Gastroesophageal sphincter (tissue), 4 donors: ENCODE data around the gene ENTPD3. TPM values are rescaled to one million over a fixed set of nuclear protein-coding genes. Genes with fewer than 3 reads are reported as not detected.

Experiments
- ATAC-seq: fragments of 150-250 bp; one replicate; pipeline ENCODE4 v1.9.1; 2016; ENCODE audit warnings: mild to moderate bottlenecking, moderate library complexity
- H3K27ac ChIP-seq, 4 donors: fragments of 200-600 bp; sonication (generic) in 3 of 4; 1 replicate in 3 of 4; 2 replicates in 1 of 4; pipeline ENCODE4 v1.5.1; 2016 to 2019
- H3K27me3 ChIP-seq: fragments of 200-600 bp; sonication (generic); one replicate; pipeline ENCODE4 v1.5.1; 2019
- H3K36me3 ChIP-seq, 2 donors: fragments of 200-600 bp; sonication (generic); one replicate each; pipeline ENCODE4 v1.5.1; 2019; ENCODE audit warnings: control low read depth in 1 of 2
- H3K4me1 ChIP-seq, 3 donors: fragments of 200-600 bp; sonication (generic); 1 replicate in 2 of 3; 2 replicates in 1 of 3; pipeline ENCODE4 v1.5.1; 2016 to 2019; ENCODE audit warnings: control low read depth in 2 of 3
- H3K4me3 ChIP-seq, 2 donors: fragments of 200-600 bp; sonication (generic); one replicate each; pipeline ENCODE4 v1.5.1; 2019; ENCODE audit warnings: mild to moderate bottlenecking in 1 of 2, moderate library complexity in 1 of 2
- H3K9me3 ChIP-seq, 3 donors: fragments of 200-600 bp; sonication (generic); one replicate each; pipeline ENCODE4 v1.5.1; 2017 to 2019; ENCODE audit warnings: control low read depth in 2 of 3
- CTCF ChIP-seq, 4 experiments: fragments of 200-600 bp in 2 of 4; fragments of 450-650 bp in 2 of 4; sonication (generic) in 1 of 4; IDR thresholded peaks; one replicate each; pipeline ENCODE4 v1.5.1; 2017 to 2019; ENCODE audit warnings: antibody characterized with exemption in 4 of 4, mild to moderate bottlenecking in 2 of 4, moderate library complexity in 2 of 4
- EP300 ChIP-seq: sonication (generic); formaldehyde crosslinking; IDR thresholded peaks from one replicate; pipeline ENCODE4 v1.6.1; 2017; ENCODE audit warnings: antibody characterized with exemption, mild to moderate bottlenecking
- POLR2A ChIP-seq, 2 donors: fragments of 450-650 bp; IDR thresholded peaks; one replicate each; pipeline ENCODE4 v1.6.1; 2017; ENCODE audit warnings: antibody characterized with exemption in 2 of 2, mild to moderate bottlenecking in 2 of 2, moderate library complexity in 1 of 2
- POLR2AphosphoS5 ChIP-seq: sonication (generic); formaldehyde crosslinking; IDR thresholded peaks from one replicate; pipeline ENCODE4 v1.6.1; 2017; ENCODE audit warnings: antibody characterized with exemption
- WGBS, 2 donors: methylation state at CpG; one replicate each; pipeline ENCODE4 v1.1.5; 2018; ENCODE audit warnings: low coverage in 1 of 2; 5-methylcytosine and 5-hydroxymethylcytosine counted together
- total RNA-seq, 4 donors: library from RNA; depleted of rRNA; stranded (reverse); fragments of >200 nt; gene quantifications; one replicate each; pipeline ENCODE4 v1.1.0, GENCODE V29; 2016

Gene ENTPD3
- total RNA-seq, 4 donors from 2014 or later = 0.58 to 3.3 (median 1.9) TPM; not detected in 1

GRCh38 chr3:40350529-40350928, 36.5 kb upstream of the ENTPD3 start:
- Histone ChIP-seq H3K27ac (no peak overlapping the region), H3K27me3 (no peaks in the 10 kb centered on the region), H3K9me3 (no peaks in the 10 kb centered on the region), H3K4me1 (no peaks in the 10 kb centered on the region), H3K36me3 (no peaks in the 10 kb centered on the region), H3K4me3 (no peak overlapping the region)
- no peak for ATAC-seq
- TF ChIP-seq CTCF (IDR thresholded peaks at IDR 0.05) (no peak), POLR2A (IDR thresholded peaks at IDR 0.05) (no peak), POLR2AphosphoS5 (no peak), EP300 (no peak)

GRCh38 chr3:40355410-40355809, 31.6 kb upstream of the ENTPD3 start:
- no peak overlapping the region for H3K27ac ChIP-seq
- ATAC-seq = no peak
- no peak overlapping the region for H3K4me3 ChIP-seq
- no peaks in the 10 kb centered on the region for H3K9me3 ChIP-seq
- TF ChIP-seq EP300 (no peak), POLR2A (IDR thresholded peaks at IDR 0.05) (no peak), CTCF (IDR thresholded peaks at IDR 0.05) (no peak), POLR2AphosphoS5 (no peak)
- no peaks in the 10 kb centered on the region for H3K27me3 ChIP-seq
- H3K4me1 ChIP-seq = no peaks in the 10 kb centered on the region
- H3K36me3 ChIP-seq = no peaks in the 10 kb centered on the region
- 78 to 81% methylated on average over 2 of the region's 2 CpGs for WGBS, 2 donors

GRCh38 chr3:40358454-40358853, 28.5 kb upstream of the ENTPD3 start:
- no peaks in the 10 kb centered on the region for H3K27me3 ChIP-seq
- no peak for ATAC-seq
- H3K4me3 ChIP-seq = no peak overlapping the region
- no peaks in the 10 kb centered on the region for H3K4me1 ChIP-seq
- H3K36me3 ChIP-seq = no peaks in the 10 kb centered on the region
- no peak overlapping the region for H3K27ac ChIP-seq
- no peaks in the 10 kb centered on the region for H3K9me3 ChIP-seq
- 60 to 86% methylated on average over 1 of the region's 1 CpG for WGBS, 2 donors
- no peak for TF ChIP-seq EP300
- no peak for TF ChIP-seq CTCF (IDR thresholded peaks at IDR 0.05)
- no peak for TF ChIP-seq POLR2A (IDR thresholded peaks at IDR 0.05)
- TF ChIP-seq POLR2AphosphoS5 = no peak

GRCh38 chr3:40363674-40364073, 23.3 kb upstream of the ENTPD3 start:
- no peak for TF ChIP-seq POLR2A (IDR thresholded peaks at IDR 0.05)
- TF ChIP-seq CTCF (IDR thresholded peaks at IDR 0.05) = no peak
- TF ChIP-seq POLR2AphosphoS5 = no peak
- no peak for TF ChIP-seq EP300
- Histone ChIP-seq H3K4me3 (no peak overlapping the region), H3K27me3 (no peaks in the 10 kb centered on the region), H3K36me3 (no peaks in the 10 kb centered on the region), H3K9me3 (no peaks in the 10 kb centered on the region), H3K27ac (no peak overlapping the region), H3K4me1 (no peaks in the 10 kb centered on the region)
- no peak for ATAC-seq
- WGBS, 2 donors = 15 to 43% methylated on average over 2 of the region's 2 CpGs

GRCh38 chr3:40366203-40367162, 20.5 kb upstream of the ENTPD3 start:
- Histone ChIP-seq H3K36me3 (no peaks in the 10 kb centered on the region), H3K4me3 (no peak overlapping the region), H3K27me3 (no peaks in the 10 kb centered on the region), H3K27ac (no peak overlapping the region), H3K4me1 (no peaks in the 10 kb centered on the region), H3K9me3 (no peaks in the 10 kb centered on the region)
- ATAC-seq = no peak
- 11 to 67% methylated on average over 1 to 2 of the region's 2 CpGs for WGBS, 2 donors
- TF ChIP-seq POLR2A (IDR thresholded peaks at IDR 0.05) (no peak), EP300 (no peak), CTCF (IDR thresholded peaks at IDR 0.05) (no peak), POLR2AphosphoS5 (no peak)
